GM10266 (cell line): ENCODE data around the gene CNPPD1.

Experiments
- DNase-seq: peaks from one replicate; pipeline ENCODE4 v3.0.0; 2012; ENCODE audit errors: extremely low spot score
- TF ChIP-seq, protein P1 (sequence below): IDR thresholded peaks from 2 replicates; pipeline ENCODE4 v1.5.1; 2012; ENCODE audit warnings: mild to moderate bottlenecking, low read depth; ENCODE audit not compliant: control insufficient read depth, insufficient read depth; ENCODE audit errors: missing control alignments

The CNPPD1 gene

GRCh38 chr2:219213026-219213415 lies 36.3 kb upstream of the CNPPD1 start:
- TF ChIP-seq, protein P1, sequence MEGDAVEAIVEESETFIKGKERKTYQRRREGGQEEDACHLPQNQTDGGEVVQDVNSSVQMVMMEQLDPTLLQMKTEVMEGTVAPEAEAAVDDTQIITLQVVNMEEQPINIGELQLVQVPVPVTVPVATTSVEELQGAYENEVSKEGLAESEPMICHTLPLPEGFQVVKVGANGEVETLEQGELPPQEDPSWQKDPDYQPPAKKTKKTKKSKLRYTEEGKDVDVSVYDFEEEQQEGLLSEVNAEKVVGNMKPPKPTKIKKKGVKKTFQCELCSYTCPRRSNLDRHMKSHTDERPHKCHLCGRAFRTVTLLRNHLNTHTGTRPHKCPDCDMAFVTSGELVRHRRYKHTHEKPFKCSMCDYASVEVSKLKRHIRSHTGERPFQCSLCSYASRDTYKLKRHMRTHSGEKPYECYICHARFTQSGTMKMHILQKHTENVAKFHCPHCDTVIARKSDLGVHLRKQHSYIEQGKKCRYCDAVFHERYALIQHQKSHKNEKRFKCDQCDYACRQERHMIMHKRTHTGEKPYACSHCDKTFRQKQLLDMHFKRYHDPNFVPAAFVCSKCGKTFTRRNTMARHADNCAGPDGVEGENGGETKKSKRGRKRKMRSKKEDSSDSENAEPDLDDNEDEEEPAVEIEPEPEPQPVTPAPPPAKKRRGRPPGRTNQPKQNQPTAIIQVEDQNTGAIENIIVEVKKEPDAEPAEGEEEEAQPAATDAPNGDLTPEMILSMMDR: no peak
- no peak for DNase-seq

DNA sequence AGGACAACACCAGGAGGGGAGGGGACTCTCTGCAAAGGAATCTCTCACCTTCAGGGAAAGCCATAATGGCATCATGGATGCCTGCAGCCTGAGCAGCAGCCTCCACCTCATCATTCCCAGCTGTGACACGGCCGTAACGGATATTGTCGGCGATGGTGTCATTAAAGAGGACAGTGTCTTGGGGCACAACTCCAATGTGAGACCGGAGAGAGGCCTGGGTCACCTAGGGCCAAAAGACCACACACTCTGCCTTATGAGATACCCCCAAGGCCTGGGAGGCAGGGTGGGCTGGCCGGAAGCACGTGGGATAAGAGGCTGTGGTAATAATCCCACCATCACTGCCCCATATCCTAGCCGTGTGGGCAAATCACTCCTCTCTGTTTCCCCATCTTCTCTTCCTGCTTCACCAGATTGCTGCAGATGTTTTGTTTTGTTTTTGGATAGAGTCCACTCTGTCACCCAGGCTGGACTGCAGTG lies 34.2 kb upstream of the CNPPD1 start:
- DNase-seq: no peak
- TF ChIP-seq, protein P1: no peak

DNA sequence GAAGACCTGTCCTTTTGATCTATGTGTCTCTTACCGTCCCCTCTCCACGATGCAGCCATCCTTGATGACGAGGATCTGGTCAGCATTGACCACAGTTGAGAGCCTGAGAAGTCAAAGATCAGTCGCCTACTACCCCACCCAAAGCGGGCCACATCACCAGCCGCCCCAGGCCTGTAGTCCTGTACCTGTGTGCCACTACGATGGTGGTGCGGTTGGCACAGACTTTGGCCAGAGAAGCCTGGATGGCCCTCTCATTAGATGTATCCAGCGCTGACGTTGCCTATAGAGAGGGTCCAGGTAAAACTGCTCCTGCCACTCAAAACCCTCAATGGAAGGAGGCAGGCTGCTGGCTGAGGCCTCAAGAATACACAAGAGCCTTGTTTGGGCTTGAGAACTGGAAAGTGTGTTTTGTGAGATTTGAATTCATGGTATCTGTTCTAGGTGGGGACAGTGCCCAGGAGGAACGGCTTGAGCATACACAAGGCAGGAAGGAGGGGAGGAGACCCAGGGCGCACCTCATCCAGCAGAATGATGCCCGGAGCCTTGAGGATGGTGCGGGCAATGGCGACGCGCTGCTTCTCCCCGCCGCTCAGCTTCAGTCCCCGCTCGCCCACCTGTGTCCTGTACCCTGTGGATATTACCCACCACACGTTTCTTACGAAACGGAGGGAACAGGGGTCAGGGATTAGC lies 33.6 kb upstream of the CNPPD1 start:
- no peak for DNase-seq
- TF ChIP-seq, protein P1: no peak

GRCh38 chr2:219209236-219210195 lies 32.8 kb upstream of the CNPPD1 start:
- TF ChIP-seq, protein P1: no peak
- DNase-seq: no peak

GRCh38 chr2:219207884-219208740 lies 31.4 kb upstream of the CNPPD1 start:
- TF ChIP-seq, protein P1: no peak
- DNase-seq: no peak

- TF ChIP-seq, protein P1: no peak
- no peak for DNase-seq
These were observed 30.6 kb upstream of the CNPPD1 start for GRCh38 chr2:219207134-219207883.
